Lower lobe of right lung (tissue), 2 donors: ENCODE measurements around the gene SYNJ1. TPM values are rescaled to one million over a fixed set of nuclear protein-coding genes. Genes with fewer than 3 reads are reported as not detected.

Source experiments
- ATAC-seq, 2 donors: fragments of 200-7000 bp; cut with Tn5 transposase; one replicate each; pipeline ENCODE4 v1.9.1; 2020 to 2022; ENCODE audit warnings: mild to moderate bottlenecking in 2 of 2, moderate library complexity in 2 of 2
- DNase-seq: peaks from one replicate; pipeline ENCODE4 v3.0.0-alpha.2; 2020
- H3K27ac ChIP-seq: fragments of 200-600 bp; one replicate; pipeline ENCODE4 v1.8.0; 2022
- H3K27me3 ChIP-seq: fragments of 200-600 bp; one replicate; pipeline ENCODE4 v1.8.0; 2022; ENCODE audit warnings: low read depth
- H3K36me3 ChIP-seq: fragments of 200-600 bp; one replicate; pipeline ENCODE4 v1.8.0; 2022; ENCODE audit warnings: mild to moderate bottlenecking
- H3K4me1 ChIP-seq: fragments of 200-600 bp; one replicate; pipeline ENCODE4 v1.8.0; 2022
- H3K4me3 ChIP-seq: fragments of 200-600 bp; one replicate; pipeline ENCODE4 v1.8.0; 2022; ENCODE audit warnings: mild to moderate bottlenecking
- H3K9me3 ChIP-seq: fragments of 200-600 bp; one replicate; pipeline ENCODE4 v1.8.0; 2022
- intact Hi-C: fragments of 100-400 bp; cut with DNase I; formaldehyde crosslinking; loops from one replicate; pipeline ENCODE4 v1.11.0; 2022
- total RNA-seq: library from RNA; stranded (reverse); fragmentation: NEBNext Ultra II Directional; extraction: Animal tissue kit (Norgen Biotek cat#: 25700); gene quantifications from one replicate; pipeline ENCODE4 v1.2.1, GENCODE V29; 2021
- TF ChIP-seq, protein P1 (sequence below): fragments of 200-600 bp; IDR thresholded peaks from one replicate; pipeline ENCODE4 v1.8.0; 2022; ENCODE audit warnings: antibody characterized with exemption, mild to moderate bottlenecking
- donor health status: DM: no; HTN: yes; CAD: no; lungs with severe emphysema.

The SYNJ1 gene
- total RNA-seq, 1 donor from 2014 or later, result 23.1 TPM

DNA sequence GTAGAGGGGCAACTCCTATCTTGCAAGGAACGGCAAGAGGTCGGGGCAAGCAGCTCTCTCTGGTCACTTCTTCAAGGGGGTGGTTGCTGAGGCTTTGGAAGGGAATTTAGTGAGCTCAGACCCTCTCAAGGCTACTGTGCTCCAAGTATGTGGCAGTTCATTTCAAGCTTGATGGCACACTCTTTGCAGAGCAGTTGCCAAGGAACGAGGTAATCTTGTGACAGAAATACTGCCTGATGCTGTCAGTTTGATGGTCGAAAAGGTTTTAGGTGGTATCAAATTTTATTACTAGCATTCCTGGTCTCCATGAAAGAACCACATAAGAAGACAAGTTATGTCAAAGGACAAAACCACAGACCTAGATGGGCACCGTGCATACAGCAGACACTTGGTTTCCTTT is 128.7 kb downstream of the SYNJ1 start:
- no peak overlapping the region for H3K27ac ChIP-seq
- TF ChIP-seq, protein P1, sequence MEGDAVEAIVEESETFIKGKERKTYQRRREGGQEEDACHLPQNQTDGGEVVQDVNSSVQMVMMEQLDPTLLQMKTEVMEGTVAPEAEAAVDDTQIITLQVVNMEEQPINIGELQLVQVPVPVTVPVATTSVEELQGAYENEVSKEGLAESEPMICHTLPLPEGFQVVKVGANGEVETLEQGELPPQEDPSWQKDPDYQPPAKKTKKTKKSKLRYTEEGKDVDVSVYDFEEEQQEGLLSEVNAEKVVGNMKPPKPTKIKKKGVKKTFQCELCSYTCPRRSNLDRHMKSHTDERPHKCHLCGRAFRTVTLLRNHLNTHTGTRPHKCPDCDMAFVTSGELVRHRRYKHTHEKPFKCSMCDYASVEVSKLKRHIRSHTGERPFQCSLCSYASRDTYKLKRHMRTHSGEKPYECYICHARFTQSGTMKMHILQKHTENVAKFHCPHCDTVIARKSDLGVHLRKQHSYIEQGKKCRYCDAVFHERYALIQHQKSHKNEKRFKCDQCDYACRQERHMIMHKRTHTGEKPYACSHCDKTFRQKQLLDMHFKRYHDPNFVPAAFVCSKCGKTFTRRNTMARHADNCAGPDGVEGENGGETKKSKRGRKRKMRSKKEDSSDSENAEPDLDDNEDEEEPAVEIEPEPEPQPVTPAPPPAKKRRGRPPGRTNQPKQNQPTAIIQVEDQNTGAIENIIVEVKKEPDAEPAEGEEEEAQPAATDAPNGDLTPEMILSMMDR, result no peak
- ATAC-seq (no peak), DNase-seq (no peak)
- peaks cover 59% of the 10 kb centered on the region for H3K36me3 ChIP-seq
- intact Hi-C loops, result no loop called here
- H3K4me1 ChIP-seq, result no peaks in the 10 kb centered on the region
- H3K9me3 ChIP-seq, result no peaks in the 10 kb centered on the region
- no peak overlapping the region for H3K4me3 ChIP-seq
- no peaks in the 10 kb centered on the region for H3K27me3 ChIP-seq

DNA sequence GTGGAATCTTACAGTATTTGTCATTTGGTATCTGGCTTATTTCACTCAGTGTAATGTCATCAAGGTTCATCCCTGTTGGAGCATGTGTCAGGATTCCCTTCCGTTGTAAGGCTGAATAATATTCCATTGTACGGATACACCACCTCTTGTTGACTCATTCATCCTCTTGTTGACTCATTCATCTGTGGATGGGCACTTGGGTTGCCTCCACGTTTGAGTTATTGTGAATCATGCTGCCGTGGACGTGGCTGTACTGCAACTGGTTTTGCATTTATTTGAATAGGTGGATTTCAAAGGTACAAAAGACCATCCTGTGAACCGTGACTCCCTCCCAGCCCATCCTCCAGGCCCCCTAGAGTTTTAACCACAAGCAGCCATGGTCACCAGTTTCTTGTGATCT is 130.6 kb downstream of the SYNJ1 start:
- ATAC-seq (no peak), DNase-seq (no peak)
- Histone ChIP-seq H3K9me3 (no peaks in the 10 kb centered on the region), H3K27me3 (no peaks in the 10 kb centered on the region), H3K27ac (no peak overlapping the region), H3K4me1 (no peaks in the 10 kb centered on the region), H3K36me3 (peaks cover 40% of the 10 kb centered on the region), H3K4me3 (no peak overlapping the region)
- intact Hi-C loops, result no loop called here
- TF ChIP-seq, protein P1, result no peak

DNA sequence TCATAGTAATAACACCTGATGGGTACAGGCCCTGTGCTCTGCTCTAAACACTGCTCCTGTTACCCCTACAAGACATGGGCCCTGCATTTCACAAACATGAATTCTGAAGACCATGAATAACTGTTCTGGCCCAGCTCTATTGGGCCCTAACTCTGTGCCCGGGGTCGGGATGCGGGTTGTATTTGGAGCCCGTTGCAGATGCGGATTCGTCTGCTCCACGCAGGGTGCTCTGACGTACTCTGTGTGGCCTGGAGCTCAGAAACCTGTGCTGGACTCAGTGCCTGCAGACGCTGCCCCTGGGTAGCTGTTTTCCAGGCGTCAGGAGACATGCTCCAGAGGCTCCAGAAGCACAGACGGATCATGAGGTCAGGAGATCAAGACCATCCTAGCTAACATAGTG is 132.4 kb downstream of the SYNJ1 start:
- TF ChIP-seq, protein P1, result no peak
- H3K27me3 ChIP-seq, result no peaks in the 10 kb centered on the region
- H3K36me3 ChIP-seq, result peaks cover 31% of the 10 kb centered on the region
- H3K9me3 ChIP-seq, result no peaks in the 10 kb centered on the region
- H3K27ac ChIP-seq, result no peak overlapping the region
- ATAC-seq (no peak), DNase-seq (no peak)
- intact Hi-C loops, result no loop called here
- no peak overlapping the region for H3K4me3 ChIP-seq
- no peaks in the 10 kb centered on the region for H3K4me1 ChIP-seq

DNA sequence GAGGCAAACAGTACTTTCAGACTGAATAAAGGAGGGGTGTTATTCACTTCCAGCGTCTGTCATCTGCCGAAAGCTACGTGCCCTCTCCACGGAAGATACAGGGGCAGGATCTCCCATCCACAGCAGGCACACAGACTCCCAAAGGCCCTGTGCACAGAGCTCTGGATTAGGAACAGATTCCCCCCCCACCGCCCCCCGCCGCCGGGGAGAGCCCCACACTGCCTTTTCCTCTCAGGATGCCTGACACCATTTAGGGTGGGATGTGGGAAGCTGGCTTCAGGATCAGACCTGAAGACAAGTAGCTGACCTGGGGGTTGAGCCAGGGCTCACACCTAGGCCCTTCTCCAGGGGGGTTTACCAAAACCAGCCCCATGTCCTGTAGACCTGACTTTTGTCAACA is 134.1 kb downstream of the SYNJ1 start:
- ATAC-seq (no peak), DNase-seq (no peak)
- Histone ChIP-seq H3K4me1 (no peaks in the 10 kb centered on the region), H3K36me3 (peaks cover 15% of the 10 kb centered on the region), H3K27me3 (no peaks in the 10 kb centered on the region), H3K4me3 (no peak overlapping the region), H3K27ac (no peak overlapping the region), H3K9me3 (no peaks in the 10 kb centered on the region)
- TF ChIP-seq, protein P1, result no peak
- intact Hi-C loops, result no loop called here

DNA sequence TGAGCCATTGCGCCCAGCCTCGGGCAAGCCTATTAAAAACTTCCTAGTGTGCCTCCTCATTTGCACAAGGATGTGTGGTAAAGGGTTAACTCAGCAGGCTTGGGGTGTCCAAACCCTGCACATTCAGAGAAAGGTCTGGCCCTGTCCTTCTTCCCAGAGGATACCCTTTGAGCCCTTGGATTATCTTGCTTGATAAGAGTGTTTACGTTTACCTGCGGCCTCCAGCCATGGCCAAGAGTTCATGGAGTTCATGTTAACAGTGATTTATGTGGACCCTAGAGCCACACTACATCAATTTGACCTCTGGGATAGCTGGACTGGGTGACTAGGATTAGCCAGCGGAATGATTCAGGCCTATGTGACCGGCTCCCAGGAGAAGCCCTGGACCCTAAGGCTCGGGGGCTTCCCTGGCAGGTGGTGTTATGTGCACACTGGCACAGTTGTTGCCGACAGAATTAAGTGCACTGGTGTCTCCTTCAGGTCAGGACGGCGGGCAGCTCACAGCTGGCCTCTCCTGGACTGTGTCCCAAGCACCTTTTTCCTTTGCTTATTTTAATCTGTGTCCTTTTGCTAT is 134.8 kb downstream of the SYNJ1 start:
- DNase-seq (no peak), ATAC-seq (no peak)
- Histone ChIP-seq H3K9me3 (no peaks in the 10 kb centered on the region), H3K27me3 (no peaks in the 10 kb centered on the region), H3K27ac (no peak overlapping the region), H3K4me3 (no peak overlapping the region), H3K4me1 (no peaks in the 10 kb centered on the region), H3K36me3 (peaks cover 8% of the 10 kb centered on the region)
- TF ChIP-seq, protein P1, result no peak
- intact Hi-C loops, result no loop called here

DNA sequence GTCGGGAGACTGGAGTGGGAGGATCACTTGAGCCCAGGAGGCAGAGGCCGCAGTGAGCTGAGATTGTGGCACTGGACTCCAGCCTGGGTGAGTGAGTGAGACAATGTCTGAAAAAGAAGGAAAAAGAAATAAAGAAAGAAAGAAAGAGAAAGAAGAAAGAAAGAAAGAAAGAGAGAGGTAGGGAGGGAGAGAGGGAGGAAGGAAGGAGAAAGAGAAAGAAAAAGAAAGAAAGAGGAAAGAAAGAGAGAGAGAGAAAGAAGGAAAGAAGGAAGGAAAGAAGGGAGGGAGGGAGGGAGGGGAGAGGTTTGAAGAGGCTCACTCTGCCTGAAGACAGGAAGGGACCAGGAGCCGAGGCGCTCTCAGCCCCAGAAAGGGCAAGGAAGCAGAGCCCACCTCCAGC is 137.7 kb downstream of the SYNJ1 start:
- intact Hi-C loops, result no loop called here

More for the DNA sequence above, 137.7 kb downstream of the SYNJ1 start:
- Histone ChIP-seq H3K27ac (no peak overlapping the region), H3K36me3 (no peaks in the 10 kb centered on the region), H3K4me1 (no peaks in the 10 kb centered on the region), H3K4me3 (no peak overlapping the region), H3K27me3 (no peaks in the 10 kb centered on the region), H3K9me3 (no peaks in the 10 kb centered on the region)
- TF ChIP-seq, protein P1, result no peak
- ATAC-seq, result no peak
- DNase-seq, result no peak
